Fibroblast of lung (primary cell): ENCODE data around the gene MAP4K5. TPM values are rescaled to one million over a fixed set of nuclear protein-coding genes. Genes with fewer than 3 reads are reported as not detected.

ENCODE experiments used
- DNase-seq, 2 donors: peaks; one replicate each; pipeline versions ENCODE4 v3.0.0 to v3.0.0-alpha.2; 2010; ENCODE audit warnings: low read depth in 2 of 2
- H2AFZ ChIP-seq: 2 replicates; pipeline ENCODE4 v1.5.1; 2012; ENCODE audit warnings: low read length, control low read depth, inconsistent platforms
- H3K27ac ChIP-seq: 2 replicates; pipeline ENCODE4 v1.5.1; 2011; ENCODE audit warnings: low read length, control low read depth; ENCODE audit not compliant: insufficient read depth
- H3K27me3 ChIP-seq: 2 replicates; pipeline ENCODE4 v1.5.1; 2011; ENCODE audit warnings: mild to moderate bottlenecking, low read length; ENCODE audit not compliant: control insufficient read depth, insufficient read depth
- H3K36me3 ChIP-seq: 2 replicates; pipeline ENCODE4 v1.5.1; 2011; ENCODE audit warnings: low read length; ENCODE audit not compliant: control insufficient read depth, insufficient read depth
- H3K4me1 ChIP-seq: 2 replicates; pipeline ENCODE4 v1.5.1; 2011; ENCODE audit warnings: low read length; ENCODE audit not compliant: control insufficient read depth, insufficient read depth; ENCODE audit errors: extremely low read depth
- H3K4me2 ChIP-seq: 2 replicates; pipeline ENCODE4 v1.5.1; 2011; ENCODE audit warnings: low read length, control low read depth; ENCODE audit not compliant: insufficient read depth; ENCODE audit errors: extremely low read depth
- H3K4me3 ChIP-seq, 4 experiments: fragments of 200-600 bp in 1 of 4; sonication (generic) in 1 of 4; replicated peaks in 1 of 4; 2 replicates each; pipeline ENCODE4 v1.5.1; 2011 to 2016; ENCODE audit warnings: low read length in 4 of 4, low read depth in 3 of 4, mild to moderate bottlenecking in 3 of 4, control low read depth in 2 of 4, inconsistent platforms in 1 of 4, mixed read lengths in 1 of 4; ENCODE audit not compliant: insufficient read depth in 1 of 4; ENCODE audit errors: control extremely low read depth in 1 of 4
- H3K79me2 ChIP-seq: 2 replicates; pipeline ENCODE4 v1.5.1; 2012; ENCODE audit warnings: mild to moderate bottlenecking, low read length, inconsistent platforms; ENCODE audit not compliant: control insufficient read depth, insufficient read depth
- H3K9ac ChIP-seq: 2 replicates; pipeline ENCODE4 v1.5.1; 2011; ENCODE audit warnings: mild to moderate bottlenecking, low read length, control low read depth; ENCODE audit not compliant: insufficient read depth
- H3K9me3 ChIP-seq: 2 replicates; pipeline ENCODE4 v1.5.1; 2012; ENCODE audit warnings: low read depth, low read length; ENCODE audit not compliant: control insufficient read depth, insufficient read depth
- H4K20me1 ChIP-seq: 2 replicates; pipeline ENCODE4 v1.5.1; 2011; ENCODE audit warnings: low read length; ENCODE audit not compliant: control insufficient read depth, insufficient read depth; ENCODE audit errors: extremely low read depth
- CTCF ChIP-seq, 2 donors: IDR thresholded peaks in 1 of 2; conservative IDR thresholded peaks in 1 of 2; 1 replicate in 1 of 2; 2 replicates in 1 of 2; pipeline ENCODE4 v1.5.1; 2011 to 2012; ENCODE audit warnings: low read length in 2 of 2, control low read depth in 1 of 2, inconsistent platforms in 1 of 2, low read depth in 1 of 2, mild to moderate bottlenecking in 1 of 2
- EZH2 ChIP-seq: IDR thresholded peaks from 2 replicates; pipeline ENCODE4 v1.5.1; 2012; ENCODE audit warnings: low read length, control low read depth, mild to moderate bottlenecking; ENCODE audit errors: missing control alignments
- polyA plus RNA-seq, 2 donors: library from polyadenylated mRNA; depleted of rRNA in 1 of 2; stranded (reverse) in 1 of 2; unstranded in 1 of 2; fragments of >200 nt; gene quantifications; 2 replicates each; pipeline ENCODE4 v1.2.1, GENCODE V29; 2011 to 2012; ENCODE audit warnings: missing spikeins in 1 of 2
- total RNA-seq: library from RNA; depleted of rRNA; stranded (reverse); fragments of >200 nt; gene quantifications from 2 replicates; pipeline ENCODE4 v1.2.1, GENCODE V29; 2014

MAP4K5 gene
- total and polyA plus RNA-seq, 2 donors (not counting 1 experiment from before 2014, with no cell fraction given), result 39.4 to 41.1 TPM

GRCh38 chr14:50476134-50476533 is 56.2 kb downstream of the MAP4K5 start:
- H3K36me3 ChIP-seq, result peaks cover 4% of the 10 kb centered on the region
- no peak overlapping the region for H3K4me2 ChIP-seq
- H3K4me3 ChIP-seq, result no peak overlapping the region
- no peak for DNase-seq
- H3K9me3 ChIP-seq, result no peaks in the 10 kb centered on the region
- H3K79me2 ChIP-seq, result no peaks in the 10 kb centered on the region
- H3K4me1 ChIP-seq, result no peaks in the 10 kb centered on the region
- H3K9ac ChIP-seq, result no peak overlapping the region
- H2AFZ ChIP-seq, result no peak overlapping the region
- TF ChIP-seq EZH2 (no peak), CTCF (conservative IDR thresholded peaks at IDR 0.05 in 1 of 2, IDR thresholded peaks at IDR 0.05 in 1 of 2; ENCODE audit: low read depth in 1 of 2, low read length in 2 of 2) (no peak)
- no peak overlapping the region for H3K27ac ChIP-seq
- no peaks in the 10 kb centered on the region for H3K27me3 ChIP-seq
- no peaks in the 10 kb centered on the region for H4K20me1 ChIP-seq

- Histone ChIP-seq H3K9me3 (no peaks in the 10 kb centered on the region), H3K79me2 (no peaks in the 10 kb centered on the region), H3K9ac (no peak overlapping the region), H3K4me3 (no peak overlapping the region), H3K27me3 (no peaks in the 10 kb centered on the region), H3K36me3 (peaks cover 4% of the 10 kb centered on the region), H2AFZ (no peak overlapping the region), H3K27ac (no peak overlapping the region), H4K20me1 (no peaks in the 10 kb centered on the region), H3K4me1 (no peaks in the 10 kb centered on the region), H3K4me2 (no peak overlapping the region)
- TF ChIP-seq CTCF (conservative IDR thresholded peaks at IDR 0.05 in 1 of 2, IDR thresholded peaks at IDR 0.05 in 1 of 2; ENCODE audit: low read depth in 1 of 2, low read length in 2 of 2) (no peak), EZH2 (no peak)
- peak in 1 of 2 donors; percentile 30 for DNase-seq
These were observed 56.9 kb downstream of the MAP4K5 start for GRCh38 chr14:50475460-50475859.

- no peak overlapping the region for H2AFZ ChIP-seq
- H3K9ac ChIP-seq, result no peak overlapping the region
- H4K20me1 ChIP-seq, result no peaks in the 10 kb centered on the region
- DNase-seq, result no peak
- no peak overlapping the region for H3K4me2 ChIP-seq
- H3K4me1 ChIP-seq, result no peaks in the 10 kb centered on the region
- peaks cover 8% of the 10 kb centered on the region for H3K36me3 ChIP-seq
- no peak overlapping the region for H3K27ac ChIP-seq
- no peaks in the 10 kb centered on the region for H3K9me3 ChIP-seq
- no peaks in the 10 kb centered on the region for H3K27me3 ChIP-seq
- TF ChIP-seq EZH2 (no peak), CTCF (conservative IDR thresholded peaks at IDR 0.05 in 1 of 2, IDR thresholded peaks at IDR 0.05 in 1 of 2; ENCODE audit: low read depth in 1 of 2, low read length in 2 of 2) (no peak)
- H3K79me2 ChIP-seq, result no peaks in the 10 kb centered on the region
- no peak overlapping the region for H3K4me3 ChIP-seq
These were observed 60.4 kb downstream of the MAP4K5 start for GRCh38 chr14:50471838-50472465.
